SHP77 treated with DMSO at 0.1 percent for 48 hours (cell line): Measurements from ENCODE around the gene CYGB.

Experiments
- DNase-seq: peaks from one replicate; lab custom pipeline; 2025; lab: John Stamatoyannopoulos, UW

Gene CYGB

GRCh38 chr17:76550712-76551615 is 13.5 kb upstream of the CYGB start:
- no peak for DNase-seq

GRCh38 chr17:76549539-76549938 is 12.0 kb upstream of the CYGB start:
- no peak for DNase-seq

GRCh38 chr17:76549215-76549518 is 11.7 kb upstream of the CYGB start:
- no peak for DNase-seq

- no peak for DNase-seq
Observed at GRCh38 chr17:76548378-76549214, 11.1 kb upstream of the CYGB start.

GRCh38 chr17:76547642-76548202 is 10.2 kb upstream of the CYGB start:
- DNase-seq = no peak

GRCh38 chr17:76547183-76547641 is 9.7 kb upstream of the CYGB start:
- peak; percentile 44 for DNase-seq

GRCh38 chr17:76546556-76547182 is 9.2 kb upstream of the CYGB start:
- no peak for DNase-seq

GRCh38 chr17:76545918-76546555 is 8.5 kb upstream of the CYGB start:
- no peak for DNase-seq

GRCh38 chr17:76544546-76545365 is 7.2 kb upstream of the CYGB start:
- no peak for DNase-seq

GRCh38 chr17:76543826-76544545 is 6.5 kb upstream of the CYGB start:
- DNase-seq = no peak

GRCh38 chr17:76543482-76543825 is 5.9 kb upstream of the CYGB start:
- DNase-seq = no peak

- no peak for DNase-seq
Observed at GRCh38 chr17:76542984-76543383, 5.5 kb upstream of the CYGB start.

- DNase-seq = no peak
Observed at GRCh38 chr17:76542566-76542971, 5.1 kb upstream of the CYGB start.

GRCh38 chr17:76541739-76542454 is 4.4 kb upstream of the CYGB start:
- no peak for DNase-seq

- peak; percentile 91 for DNase-seq
Observed at GRCh38 chr17:76540381-76541300, 3.1 kb upstream of the CYGB start.

GRCh38 chr17:76539631-76540271 is 2.2 kb upstream of the CYGB start, which contains the start of gene PRCD:
PRCD (plus strand) TSS chr17:76540044; CDS start chr17:76540142, 98 bp downstream.
- DNase-seq = no peak

GRCh38 chr17:76538941-76539570 is 1.5 kb upstream of the CYGB start:
- DNase-seq = no peak
